ENCODE measurements around the gene ZNF398.

DNA sequence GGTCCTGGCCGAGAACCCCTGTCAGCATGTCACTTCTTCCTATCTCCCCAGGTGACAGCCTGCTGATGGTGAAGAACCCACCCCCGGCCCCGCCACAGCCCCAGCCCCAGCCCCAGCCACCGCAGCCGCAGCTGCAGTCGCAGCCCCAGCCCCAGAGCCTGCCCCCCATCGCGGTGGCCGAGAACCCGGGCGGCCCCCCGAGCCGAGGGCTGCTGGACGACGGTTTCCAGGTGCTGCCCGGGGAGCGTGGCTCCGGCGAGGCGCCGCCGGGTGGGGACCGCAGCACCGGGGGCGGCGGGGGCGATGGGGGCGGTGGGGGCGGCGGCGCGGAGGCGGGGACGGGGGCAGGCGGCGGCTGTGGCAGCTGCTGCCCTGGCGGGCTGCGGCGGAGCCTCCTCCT, 76.5 kb downstream of the ZNF398 start:
- TF ChIP-seq CTCF (IDR thresholded peaks at IDR 0.05; ENCODE audit: insufficient read depth, low read length, poor library complexity, severe bottlenecking) (no peak), EZH2phosphoT487 (conservative IDR thresholded peaks at IDR 0.05; ENCODE audit: low read length) (no peak)

All from SU-DHL-6 (cell line).